HCT116 (cell line): Measurements from ENCODE around the gene AKAP13. TPM values are rescaled to one million over a fixed set of nuclear protein-coding genes. Genes with fewer than 3 reads are reported as not detected.

ENCODE experiments used
- ATAC-seq: fragments of 200-7000 bp; cut with Tn5 transposase; 2 replicates; pipeline ENCODE4 v1.9.1; 2020; ENCODE audit warnings: mild to moderate bottlenecking, moderate library complexity
- BruUV-seq: library from RNA; stranded (reverse); fragments of 400-500 nt; replicated peaks from 2 replicates; lab custom pipeline; 2021; lab: Mats Ljungman, UMichigan
- CTCF ChIA-PET: fragments of 300-600 bp; sonication (Branson Sonifier 250); formaldehyde crosslinking; loops from one replicate; lab custom pipeline; 2021; ENCODE audit warnings: antibody characterized with exemption; lab: Charles Lee
- POLR2A ChIA-PET: fragments of 300-600, 350-600 bp; sonication (Branson Sonifier 250); formaldehyde crosslinking; loops from one replicate; lab custom pipeline; 2021; ENCODE audit warnings: antibody characterized with exemption; lab: Charles Lee
- RAD21 ChIA-PET, 2 experiments: fragments of 300-600 bp; sonication (Branson Sonifier 250); formaldehyde crosslinking; loops; one replicate each; lab custom pipeline; 2023; ENCODE audit warnings: low total read pairs in 2 of 2; ENCODE audit not compliant: uncharacterized antibody in 2 of 2, unreplicated experiment in 2 of 2, low non-redundant PET in 1 of 2; lab: Charles Lee
- DNase-seq: peaks from one replicate; pipeline ENCODE4 v3.0.0-alpha.2; 2010; ENCODE audit warnings: low read depth, low spot score
- H2AFZ ChIP-seq: fragments of 200-600 bp; shearing (Covaris generic), sonication (generic); 2 replicates; pipeline ENCODE4 v1.6.1; 2017; ENCODE audit warnings: low read depth, mixed run types, mixed read lengths, antibody characterized with exemption, low read length; ENCODE audit not compliant: poor library complexity, severe bottlenecking
- H3K27ac ChIP-seq: 2 replicates; pipeline ENCODE4 v1.5.1; 2012; ENCODE audit warnings: low read depth, low read length
- H3K27me3 ChIP-seq: fragments of 200-600 bp; sonication (generic); 2 replicates; pipeline ENCODE4 v1.6.1; 2016; ENCODE audit warnings: mixed run types, low read length, mixed read lengths; ENCODE audit not compliant: insufficient read depth
- H3K36me3 ChIP-seq, 2 experiments: fragments of 200-500 bp in 1 of 2; fragments of 200-600 bp in 1 of 2; sonication (Bioruptor generic) in 1 of 2; sonication (generic) in 1 of 2; 2 replicates each; pipeline versions ENCODE4 v1.5.1 to v1.6.1; 2014 to 2016; ENCODE audit warnings: low read length in 2 of 2, inconsistent platforms in 1 of 2, mixed read lengths in 1 of 2, mixed run types in 1 of 2; ENCODE audit not compliant: insufficient read depth in 2 of 2, control insufficient read depth in 1 of 2
- H3K4me1 ChIP-seq, 2 experiments: fragments of 200-600 bp in 1 of 2; sonication (generic) in 1 of 2; 2 replicates each; pipeline versions ENCODE4 v1.5.1 to v1.6.1; 2012 to 2017; ENCODE audit warnings: low read length in 2 of 2, inconsistent platforms in 1 of 2, mild to moderate bottlenecking in 1 of 2, mixed read lengths in 1 of 2, mixed run types in 1 of 2, moderate library complexity in 1 of 2; ENCODE audit not compliant: insufficient read depth in 2 of 2, control insufficient read depth in 1 of 2
- H3K4me2 ChIP-seq: fragments of 200-600 bp; sonication (generic); 2 replicates; pipeline ENCODE4 v1.6.1; 2017; ENCODE audit warnings: mixed run types, low read length, mixed read lengths
- H3K4me3 ChIP-seq, 2 experiments: fragments of 200-600 bp in 1 of 2; sonication (generic) in 1 of 2; replicated peaks in 1 of 2; 2 replicates each; pipeline ENCODE4 v1.5.1; 2011 to 2016; ENCODE audit warnings: low read length in 2 of 2, control low read depth in 1 of 2, low read depth in 1 of 2, mild to moderate bottlenecking in 1 of 2, mixed read lengths in 1 of 2, mixed run types in 1 of 2
- H3K79me2 ChIP-seq: fragments of 200-600 bp; sonication (generic); 2 replicates; pipeline ENCODE4 v1.6.1; 2017; ENCODE audit warnings: mild to moderate bottlenecking, mixed run types, low read length, moderate library complexity, mixed read lengths; ENCODE audit not compliant: insufficient read depth
- H3K9ac ChIP-seq: fragments of 200-600 bp; sonication (generic); 2 replicates; pipeline ENCODE4 v1.6.1; 2016; ENCODE audit warnings: low read length, mixed read lengths
- H3K9me2 ChIP-seq: fragments of 200-600 bp; sonication (generic), shearing (Covaris generic); 2 replicates; pipeline ENCODE4 v1.6.1; 2017; ENCODE audit warnings: mixed run types, mild to moderate bottlenecking, moderate library complexity; ENCODE audit not compliant: insufficient read depth
- H3K9me3 ChIP-seq, 2 experiments: fragments of 200-500 bp in 1 of 2; fragments of 200-600 bp in 1 of 2; sonication (Bioruptor generic) in 1 of 2; sonication (generic) in 1 of 2; 2 replicates each; pipeline ENCODE4 v1.6.1; 2014 to 2017; ENCODE audit warnings: low read length in 2 of 2, mixed read lengths in 2 of 2, inconsistent platforms in 1 of 2, low read depth in 1 of 2, mild to moderate bottlenecking in 1 of 2, mixed run types in 1 of 2, moderate library complexity in 1 of 2; ENCODE audit not compliant: control insufficient read depth in 1 of 2, insufficient read depth in 1 of 2
- H4K20me1 ChIP-seq: fragments of 200-600 bp; sonication (generic), shearing (Covaris generic); 2 replicates; pipeline ENCODE4 v1.6.1; 2017; ENCODE audit warnings: mixed run types, mild to moderate bottlenecking, moderate library complexity; ENCODE audit not compliant: insufficient read depth
- CBX3 ChIP-seq: IDR thresholded peaks from 2 replicates; pipeline ENCODE4 v1.6.1; 2012; ENCODE audit warnings: low read depth
- CEBPB ChIP-seq: IDR thresholded peaks from 2 replicates; pipeline ENCODE4 v1.6.1; 2012; ENCODE audit warnings: low read depth
- EGR1 ChIP-seq: IDR thresholded peaks from 2 replicates; pipeline ENCODE4 v1.6.1; 2012; ENCODE audit warnings: low read depth
- EZH2 ChIP-seq: fragments of 200-600 bp; sonication (generic); IDR thresholded peaks from 2 replicates; pipeline ENCODE4 v1.6.1; 2017; ENCODE audit warnings: antibody characterized with exemption, mixed run types
- EZH2phosphoT487 ChIP-seq: fragments of 200-600 bp; IDR thresholded peaks from 2 replicates; pipeline ENCODE4 v1.6.1; 2018; ENCODE audit warnings: antibody characterized with exemption, borderline replicate concordance
- JUND ChIP-seq: IDR thresholded peaks from 2 replicates; pipeline ENCODE4 v1.6.1; 2012
- POLR2A ChIP-seq: IDR thresholded peaks from 2 replicates; pipeline ENCODE4 v1.7.0; 2011; ENCODE audit warnings: borderline replicate concordance; ENCODE audit not compliant: insufficient read depth, insufficient read length; ENCODE audit errors: extremely low read depth
- POLR2AphosphoS5 ChIP-seq: IDR thresholded peaks from 2 replicates; pipeline ENCODE4 v1.6.1; 2011; ENCODE audit warnings: mild to moderate bottlenecking, low read depth, low read length, moderate library complexity
- RAD21 ChIP-seq: IDR thresholded peaks from 2 replicates; pipeline ENCODE4 v1.6.1; 2012; ENCODE audit warnings: low read depth, mild to moderate bottlenecking
- SIN3A ChIP-seq: IDR thresholded peaks from 2 replicates; pipeline ENCODE4 v1.6.1; 2012; ENCODE audit warnings: low read depth
- SRF ChIP-seq: IDR thresholded peaks from 2 replicates; pipeline ENCODE4 v1.6.1; 2012; ENCODE audit warnings: low read depth
- YY1 ChIP-seq: IDR thresholded peaks from 2 replicates; pipeline ENCODE4 v1.6.1; 2011; ENCODE audit warnings: low read length, low read depth, moderate library complexity, mild to moderate bottlenecking; ENCODE audit not compliant: insufficient replicate concordance; ENCODE audit errors: extremely low read depth
- ZFX ChIP-seq: fragments of 450-650 bp; IDR thresholded peaks from 2 replicates; pipeline ENCODE4 v1.6.1; 2017
- ZNF274 ChIP-seq: fragments of 200-500 bp; sonication (Bioruptor generic); IDR thresholded peaks from 2 replicates; pipeline ENCODE4 v1.6.1; 2014; ENCODE audit warnings: mild to moderate bottlenecking, low read depth, low read length, inconsistent platforms
- intact Hi-C: fragments of 100-400 bp; cut with micrococcal nuclease; formaldehyde crosslinking; loops from 2 replicates; pipeline ENCODE4 v1.10.0; 2022
- total RNA-seq: library from RNA; stranded (reverse); gene quantifications from one replicate; pipeline ENCODE4 v1.2.1, GENCODE V29; 2021; ENCODE audit not compliant: unreplicated experiment
- TF ChIP-seq, protein P1 (sequence below): IDR thresholded peaks from 2 replicates; pipeline ENCODE4 v1.6.1; 2012
- TF ChIP-seq, protein P2 (sequence below): IDR thresholded peaks from 2 replicates; pipeline ENCODE4 v1.6.1; 2011; ENCODE audit warnings: mild to moderate bottlenecking, low read length, moderate library complexity; ENCODE audit not compliant: insufficient replicate concordance; ENCODE audit errors: extremely low read depth

Gene AKAP13
- total RNA-seq, 1 experiment from 2014 or later, result 43.1 TPM

DNA sequence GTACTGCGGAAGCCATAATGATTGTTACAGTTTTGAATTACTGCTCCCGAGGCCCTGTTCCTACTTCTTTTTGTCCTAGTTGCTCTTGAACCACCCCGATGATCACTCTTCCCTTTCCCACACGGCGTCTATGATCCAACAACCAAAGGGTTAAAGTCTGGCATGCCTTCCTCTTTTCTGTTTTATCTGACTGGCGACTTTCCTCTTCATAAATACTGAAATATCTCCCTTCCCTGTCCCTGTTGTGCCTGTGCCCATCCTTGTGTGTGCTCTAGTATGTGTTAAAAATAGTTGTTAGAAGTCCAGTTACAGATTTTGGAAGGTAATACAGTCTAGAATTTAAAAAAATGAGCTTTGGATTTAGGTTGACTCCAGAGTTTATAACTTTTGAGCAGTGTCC lies 83.6 kb downstream of the AKAP13 start:
- Histone ChIP-seq H3K9me3 (no peaks in the 10 kb centered on the region), H3K27ac (no peak overlapping the region), H3K4me2 (no peak overlapping the region), H3K9me2 (no peaks in the 10 kb centered on the region), H3K4me3 (no peak overlapping the region), H3K9ac (no peak overlapping the region), H3K79me2 (peaks cover 48% of the 10 kb centered on the region), H3K4me1 (peaks cover 11 to 19% of the 10 kb centered on the region in 2 experiments; a peak in 3 of 4 replicates), H4K20me1 (0 out of 2 replicates have a peak, but pooled peaks cover 3% of the 10 kb centered on the region), H3K36me3 (no peaks in the 10 kb centered on the region), H2AFZ (no peak overlapping the region), H3K27me3 (no peaks in the 10 kb centered on the region)
- intact Hi-C loops, result no loop called here
- CTCF ChIA-PET, result no interaction called here
- no TSS peak for BruUV-seq
- RAD21 ChIA-PET, result no interaction called here
- DNase-seq (no peak), ATAC-seq (no peak)
- no peak for TF ChIP-seq SIN3A
- TF ChIP-seq CEBPB, result no peak
- no peak for TF ChIP-seq EZH2phosphoT487
- no peak for TF ChIP-seq RAD21
- no peak for TF ChIP-seq EZH2
- TF ChIP-seq ZNF274, result no peak
- TF ChIP-seq POLR2A, result no peak
- no peak for TF ChIP-seq YY1
- POLR2A ChIA-PET, result no interaction called here

DNA sequence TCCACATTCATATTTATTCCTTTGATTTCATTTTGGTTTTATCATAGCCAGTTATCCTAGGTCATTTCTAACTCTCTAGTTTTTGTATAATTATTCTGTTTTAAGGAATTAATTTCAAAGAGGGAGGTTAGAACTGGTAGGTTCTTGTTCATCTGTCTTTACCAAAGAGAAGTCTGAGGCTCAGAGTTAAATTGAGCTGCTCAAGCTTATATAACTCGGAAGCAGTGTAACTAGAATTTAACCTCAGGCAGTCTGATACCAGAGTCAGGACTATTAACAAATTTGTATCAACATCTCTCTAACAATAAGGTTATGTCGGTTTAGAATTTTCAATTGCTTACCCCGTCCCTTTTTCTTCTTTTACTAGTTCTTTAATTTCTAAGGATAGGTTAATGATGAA lies 84.1 kb downstream of the AKAP13 start:
- peaks cover 9 to 19% of the 10 kb centered on the region in 2 experiments; a peak in 3 of 4 replicates for H3K4me1 ChIP-seq
- intact Hi-C loops, result no loop called here
- no peak for ATAC-seq
- POLR2A ChIA-PET, result no interaction called here
- H3K9ac ChIP-seq, result no peak overlapping the region
- no peak for TF ChIP-seq SRF
- TF ChIP-seq, protein P1, sequence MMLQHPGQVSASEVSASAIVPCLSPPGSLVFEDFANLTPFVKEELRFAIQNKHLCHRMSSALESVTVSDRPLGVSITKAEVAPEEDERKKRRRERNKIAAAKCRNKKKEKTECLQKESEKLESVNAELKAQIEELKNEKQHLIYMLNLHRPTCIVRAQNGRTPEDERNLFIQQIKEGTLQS, result no peak
- no peak for TF ChIP-seq CEBPB
- no peak for TF ChIP-seq POLR2AphosphoS5
- TF ChIP-seq CBX3, result no peak
- TF ChIP-seq RAD21, result no peak
- TF ChIP-seq EZH2phosphoT487, result no peak
- no peak for TF ChIP-seq SIN3A
- TF ChIP-seq, protein P2, sequence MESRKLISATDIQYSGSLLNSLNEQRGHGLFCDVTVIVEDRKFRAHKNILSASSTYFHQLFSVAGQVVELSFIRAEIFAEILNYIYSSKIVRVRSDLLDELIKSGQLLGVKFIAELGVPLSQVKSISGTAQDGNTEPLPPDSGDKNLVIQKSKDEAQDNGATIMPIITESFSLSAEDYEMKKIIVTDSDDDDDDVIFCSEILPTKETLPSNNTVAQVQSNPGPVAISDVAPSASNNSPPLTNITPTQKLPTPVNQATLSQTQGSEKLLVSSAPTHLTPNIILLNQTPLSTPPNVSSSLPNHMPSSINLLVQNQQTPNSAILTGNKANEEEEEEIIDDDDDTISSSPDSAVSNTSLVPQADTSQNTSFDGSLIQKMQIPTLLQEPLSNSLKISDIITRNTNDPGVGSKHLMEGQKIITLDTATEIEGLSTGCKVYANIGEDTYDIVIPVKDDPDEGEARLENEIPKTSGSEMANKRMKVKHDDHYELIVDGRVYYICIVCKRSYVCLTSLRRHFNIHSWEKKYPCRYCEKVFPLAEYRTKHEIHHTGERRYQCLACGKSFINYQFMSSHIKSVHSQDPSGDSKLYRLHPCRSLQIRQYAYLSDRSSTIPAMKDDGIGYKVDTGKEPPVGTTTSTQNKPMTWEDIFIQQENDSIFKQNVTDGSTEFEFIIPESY, result no peak
- no peak for TF ChIP-seq ZFX
- no peak for TF ChIP-seq EGR1
- TF ChIP-seq EZH2, result no peak
- no peak for TF ChIP-seq JUND
- H3K9me2 ChIP-seq, result no peaks in the 10 kb centered on the region
- H3K27ac ChIP-seq, result no peak overlapping the region
- CTCF ChIA-PET, result no interaction called here
- no peak for DNase-seq
- no peak overlapping the region for H3K4me3 ChIP-seq
- no peaks in the 10 kb centered on the region for H3K9me3 ChIP-seq
- RAD21 ChIA-PET, result no interaction called here
- H3K79me2 ChIP-seq, result peaks cover 48% of the 10 kb centered on the region
- H4K20me1 ChIP-seq, result 0 out of 2 replicates have a peak, but pooled peaks cover 3% of the 10 kb centered on the region
- no peak overlapping the region for H2AFZ ChIP-seq
- no peaks in the 10 kb centered on the region for H3K27me3 ChIP-seq
- no peaks in the 10 kb centered on the region for H3K36me3 ChIP-seq
- no TSS peak for BruUV-seq
- H3K4me2 ChIP-seq, result no peak overlapping the region
